GM18873 (cell line): ENCODE measurements around the gene MED20.

Source experiments
- ATAC-seq: cut with Tn5 transposase; IDR thresholded peaks from one replicate; pipeline ENCODE4 v1.9.1; 2021; ENCODE audit warnings: mild to moderate bottlenecking, moderate library complexity, moderate number of reproducible peaks; ENCODE audit not compliant: unreplicated experiment, low FRiP score

MED20 gene

GRCh38 chr6:41859356-41859755 lies 61.6 kb downstream of the MED20 start:
- no peak for ATAC-seq

- no peak for ATAC-seq
Observed at GRCh38 chr6:41858703-41859102, 62.2 kb downstream of the MED20 start.
